ENCODE data around the gene PHLDA2.

Gene PHLDA2

GRCh38 chr11:2923446-2924375, 5.5 kb downstream of the PHLDA2 start:
- TF ChIP-seq, protein P1, sequence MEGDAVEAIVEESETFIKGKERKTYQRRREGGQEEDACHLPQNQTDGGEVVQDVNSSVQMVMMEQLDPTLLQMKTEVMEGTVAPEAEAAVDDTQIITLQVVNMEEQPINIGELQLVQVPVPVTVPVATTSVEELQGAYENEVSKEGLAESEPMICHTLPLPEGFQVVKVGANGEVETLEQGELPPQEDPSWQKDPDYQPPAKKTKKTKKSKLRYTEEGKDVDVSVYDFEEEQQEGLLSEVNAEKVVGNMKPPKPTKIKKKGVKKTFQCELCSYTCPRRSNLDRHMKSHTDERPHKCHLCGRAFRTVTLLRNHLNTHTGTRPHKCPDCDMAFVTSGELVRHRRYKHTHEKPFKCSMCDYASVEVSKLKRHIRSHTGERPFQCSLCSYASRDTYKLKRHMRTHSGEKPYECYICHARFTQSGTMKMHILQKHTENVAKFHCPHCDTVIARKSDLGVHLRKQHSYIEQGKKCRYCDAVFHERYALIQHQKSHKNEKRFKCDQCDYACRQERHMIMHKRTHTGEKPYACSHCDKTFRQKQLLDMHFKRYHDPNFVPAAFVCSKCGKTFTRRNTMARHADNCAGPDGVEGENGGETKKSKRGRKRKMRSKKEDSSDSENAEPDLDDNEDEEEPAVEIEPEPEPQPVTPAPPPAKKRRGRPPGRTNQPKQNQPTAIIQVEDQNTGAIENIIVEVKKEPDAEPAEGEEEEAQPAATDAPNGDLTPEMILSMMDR (IDR thresholded peaks at IDR 0.05; ENCODE audit: insufficient read depth, low read depth, low read length, missing control alignments), result no peak
- no peak overlapping the region for H3K4me3 ChIP-seq (ENCODE audit: low read depth, low read length)
- DNase-seq (ENCODE audit: low read depth), result no peak

DNA sequence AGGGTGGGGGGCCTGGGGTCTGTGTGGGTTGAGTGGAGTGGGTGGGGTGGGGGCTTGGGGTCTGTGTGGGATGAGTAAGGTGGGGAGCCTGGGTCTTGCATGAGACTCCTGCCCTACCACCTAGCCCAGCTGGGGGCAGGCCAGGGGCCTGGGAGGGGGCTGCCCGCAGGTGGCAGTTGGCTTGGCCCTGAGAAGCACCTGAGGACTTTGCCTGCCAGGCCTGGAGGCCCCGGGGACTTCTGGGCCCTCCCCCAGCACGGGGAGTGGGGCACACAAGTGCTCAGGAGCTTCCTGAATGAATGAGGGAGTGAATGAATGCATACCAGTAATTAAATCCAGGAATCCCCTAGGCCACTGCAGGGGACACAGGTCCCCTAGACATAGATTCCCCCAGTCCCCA, 6.6 kb downstream of the PHLDA2 start:
- TF ChIP-seq, protein P1 (IDR thresholded peaks at IDR 0.05; ENCODE audit: insufficient read depth, low read depth, low read length, missing control alignments), result no peak
- DNase-seq (ENCODE audit: low read depth), result no peak
- H3K4me3 ChIP-seq (ENCODE audit: low read depth, low read length), result no peak overlapping the region

DNA sequence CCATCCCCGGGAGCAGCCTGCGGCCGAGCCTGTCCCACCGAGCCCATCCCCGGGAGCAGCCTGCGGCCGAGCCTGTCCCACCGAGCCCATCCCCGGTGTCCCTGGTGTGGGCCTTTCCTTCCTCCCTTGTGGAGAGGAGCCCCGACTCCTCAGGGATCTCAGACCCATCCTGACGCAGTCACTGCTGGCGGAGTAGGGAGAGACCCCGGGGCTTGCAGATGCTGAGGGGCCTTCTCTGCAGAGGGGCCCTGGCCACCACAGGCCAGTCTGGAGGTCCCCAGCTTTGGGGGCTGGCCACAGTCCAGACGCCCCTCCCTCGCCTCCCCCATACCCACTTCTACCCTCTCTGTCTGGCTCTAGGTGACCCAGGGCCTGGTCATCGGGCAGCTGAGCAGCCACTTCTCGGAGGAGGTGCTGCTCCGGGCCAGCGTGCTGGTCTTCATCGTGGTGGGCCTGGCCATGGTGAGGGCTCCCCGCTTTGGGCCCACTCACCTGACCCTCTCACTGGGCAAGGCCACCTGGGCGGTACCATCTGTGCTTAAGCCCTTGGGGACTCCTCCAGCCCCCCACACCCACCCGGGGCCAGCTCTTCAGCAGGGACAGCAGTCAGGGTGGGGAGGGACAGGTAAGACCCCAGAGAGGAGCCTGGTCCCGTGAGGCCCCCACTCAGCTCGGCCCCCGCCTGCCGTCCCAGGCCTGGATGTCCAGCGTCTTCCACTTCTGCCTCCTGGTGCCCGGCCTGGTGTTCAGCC, 7.3 kb downstream of the PHLDA2 start:
- TF ChIP-seq, protein P1 (IDR thresholded peaks at IDR 0.05; ENCODE audit: insufficient read depth, low read depth, low read length, missing control alignments), result no peak
- no peak overlapping the region for H3K4me3 ChIP-seq (ENCODE audit: low read depth, low read length)
- no peak for DNase-seq (ENCODE audit: low read depth)

DNA sequence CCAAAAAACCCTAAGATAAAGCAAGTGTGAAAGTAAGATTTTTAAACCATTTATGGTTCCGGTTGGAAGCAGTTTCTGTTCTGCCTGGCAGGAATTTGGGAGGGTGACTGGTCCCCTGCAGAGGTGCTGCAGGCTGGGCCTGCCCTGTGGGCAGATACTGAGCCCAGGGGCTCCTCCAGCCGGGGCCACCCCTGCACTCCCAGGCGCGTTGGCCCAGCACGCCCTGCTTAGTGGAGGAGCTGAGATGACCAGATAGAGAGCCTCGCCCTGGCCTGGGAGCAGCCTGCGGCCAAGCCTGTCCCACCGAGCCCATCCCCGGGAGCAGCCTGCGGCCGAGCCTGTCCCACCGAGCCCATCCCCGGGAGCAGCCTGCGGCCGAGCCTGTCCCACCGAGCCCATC, 8.0 kb downstream of the PHLDA2 start:
- TF ChIP-seq, protein P1 (IDR thresholded peaks at IDR 0.05; ENCODE audit: insufficient read depth, low read depth, low read length, missing control alignments), result no peak
- no peak for DNase-seq (ENCODE audit: low read depth)
- H3K4me3 ChIP-seq (ENCODE audit: low read depth, low read length), result no peak overlapping the region

- no peak overlapping the region for H3K4me3 ChIP-seq (ENCODE audit: low read depth, low read length)
- DNase-seq (ENCODE audit: low read depth), result no peak
- TF ChIP-seq, protein P1 (IDR thresholded peaks at IDR 0.05; ENCODE audit: insufficient read depth, low read depth, low read length, missing control alignments), result no peak
Measured at GRCh38 chr11:2920343-2920742, 8.9 kb downstream of the PHLDA2 start.

GRCh38 chr11:2919837-2920236, 9.4 kb downstream of the PHLDA2 start:
- no peak overlapping the region for H3K4me3 ChIP-seq (ENCODE audit: low read depth, low read length)
- no peak for DNase-seq (ENCODE audit: low read depth)
- TF ChIP-seq, protein P1 (IDR thresholded peaks at IDR 0.05; ENCODE audit: insufficient read depth, low read depth, low read length, missing control alignments), result no peak
